ENCODE results near the gene UCK1.

DNA sequence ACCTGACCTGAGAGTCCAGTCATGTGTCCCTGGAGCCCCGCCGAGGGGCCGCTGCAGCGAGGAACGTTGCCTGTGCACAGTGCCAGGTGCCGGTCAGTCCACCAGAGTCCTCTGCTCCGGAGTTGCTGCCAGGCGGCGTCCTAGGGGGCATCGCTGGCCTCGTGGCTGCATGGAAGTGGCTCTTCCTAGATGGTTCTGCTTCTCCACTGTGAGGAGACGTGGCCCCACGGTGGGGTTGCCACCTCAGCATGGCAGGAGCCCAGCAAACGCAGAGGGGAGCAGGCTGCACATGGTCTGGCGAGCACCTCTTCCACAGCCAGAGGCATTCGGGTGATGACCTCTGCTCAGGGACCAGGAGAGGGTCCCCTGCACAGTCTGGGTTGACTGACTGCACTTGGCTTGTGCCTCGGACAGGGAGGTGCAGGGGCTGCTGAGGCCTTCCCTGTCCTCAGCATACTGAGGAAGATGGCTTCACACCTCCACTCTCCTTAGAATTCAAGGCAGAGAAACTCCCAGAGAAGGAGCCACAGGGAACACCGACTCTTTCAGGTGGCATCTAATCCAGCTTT, 54.2 kb downstream of the UCK1 start:
- no peak for TF ChIP-seq RAD21 (IDR thresholded peaks at IDR 0.05 in 1 of 2, conservative IDR thresholded peaks at IDR 0.05 in 1 of 2; ENCODE audit: low read depth in 2 of 2, low read length in 2 of 2)
- TF ChIP-seq SUZ12 (IDR thresholded peaks at IDR 0.05; ENCODE audit: low read length) = no peak
- no peak for TF ChIP-seq SP2 (IDR thresholded peaks at IDR 0.05; ENCODE audit: low read length)

Data from H1 (cell line).